Neural cell (in vitro differentiated cells): Measurements from ENCODE around the gene TCFL5. TPM values are rescaled to one million over a fixed set of nuclear protein-coding genes. Genes with fewer than 3 reads are reported as not detected.

Experiments
- H2AFZ ChIP-seq: fragments of 200-600, 300-800 bp; sonication (generic), shearing (Covaris generic); 2 replicates; pipeline ENCODE4 v1.6.0; 2014; ENCODE audit warnings: low read depth, mild to moderate bottlenecking, antibody characterized with exemption, low read length, moderate library complexity
- H3F3A ChIP-seq: fragments of 200-600 bp; shearing (Covaris generic); 2 replicates; pipeline ENCODE4 v1.6.1; 2016; ENCODE audit warnings: mild to moderate bottlenecking, moderate library complexity, mixed read lengths, antibody characterized with exemption, low read length; ENCODE audit not compliant: insufficient read depth, poor library complexity, severe bottlenecking
- H3K27ac ChIP-seq: fragments of 200-600, 300-800 bp; sonication (generic), shearing (Covaris generic); 2 replicates; pipeline ENCODE4 v1.5.1; 2014; ENCODE audit warnings: mild to moderate bottlenecking, low read length, moderate library complexity
- H3K27me3 ChIP-seq: fragments of 300-800, 200-600 bp; sonication (generic), shearing (Covaris generic); 2 replicates; pipeline ENCODE4 v1.6.0; 2014; ENCODE audit warnings: mild to moderate bottlenecking, low read depth, low read length, moderate library complexity; ENCODE audit not compliant: insufficient read depth
- H3K36me3 ChIP-seq: fragments of 300-800, 200-600 bp; sonication (generic), shearing (Covaris generic); 2 replicates; pipeline ENCODE4 v1.5.1; 2014; ENCODE audit warnings: mild to moderate bottlenecking, antibody characterized with exemption, low read length, moderate library complexity; ENCODE audit not compliant: insufficient read depth
- H3K4me2 ChIP-seq: fragments of 300-800, 200-600 bp; sonication (generic), shearing (Covaris generic); 2 replicates; pipeline ENCODE4 v1.6.0; 2014; ENCODE audit warnings: mild to moderate bottlenecking, low read length
- H3K4me3 ChIP-seq: fragments of 300-800, 200-600 bp; sonication (generic), shearing (Covaris generic); 2 replicates; pipeline ENCODE4 v1.5.1; 2014; ENCODE audit warnings: mild to moderate bottlenecking, low read length, moderate library complexity
- H3K79me2 ChIP-seq: fragments of 200-600 bp; shearing (Covaris generic); replicated peaks from 2 replicates; pipeline ENCODE4 v1.6.0; 2014; ENCODE audit warnings: mild to moderate bottlenecking, low read length, moderate library complexity; ENCODE audit not compliant: insufficient read depth
- H3K9ac ChIP-seq: fragments of 300-800, 200-600 bp; sonication (generic), shearing (Covaris generic); 2 replicates; pipeline ENCODE4 v1.6.1; 2016; ENCODE audit warnings: mild to moderate bottlenecking, low read length, mixed read lengths
- H3K9me2 ChIP-seq: fragments of 200-600 bp; shearing (Covaris generic); 2 replicates; pipeline ENCODE4 v1.6.1; 2016; ENCODE audit warnings: mild to moderate bottlenecking, low read length, mixed read lengths; ENCODE audit not compliant: insufficient read depth
- H3K9me3 ChIP-seq: fragments of 200-600, 300-800 bp; sonication (generic), shearing (Covaris generic); 2 replicates; pipeline ENCODE4 v1.6.1; 2016; ENCODE audit warnings: mild to moderate bottlenecking, mixed run types, low read length, moderate library complexity, mixed read lengths
- H4K20me1 ChIP-seq: fragments of 200-600 bp; shearing (Covaris generic); 2 replicates; pipeline ENCODE4 v1.6.1; 2016; ENCODE audit warnings: mild to moderate bottlenecking, mixed run types; ENCODE audit not compliant: insufficient read depth
- CTCF ChIP-seq: fragments of 450-650 bp; IDR thresholded peaks from 2 replicates; pipeline ENCODE4 v1.5.1; 2014; ENCODE audit warnings: antibody characterized with exemption, mild to moderate bottlenecking, moderate library complexity; ENCODE audit not compliant: poor library complexity, severe bottlenecking
- EP300 ChIP-seq: fragments of 450-650 bp; conservative IDR thresholded peaks from 2 replicates; pipeline ENCODE4 v1.6.1; 2014; ENCODE audit warnings: antibody characterized with exemption, mild to moderate bottlenecking, moderate library complexity; ENCODE audit not compliant: poor library complexity, severe bottlenecking
- EZH2 ChIP-seq: fragments of 200-600, 300-800 bp; shearing (Covaris generic), sonication (generic); IDR thresholded peaks from 2 replicates; pipeline ENCODE4 v1.6.1; 2014; ENCODE audit warnings: antibody characterized with exemption, low read length, borderline replicate concordance, mild to moderate bottlenecking; ENCODE audit not compliant: insufficient read depth, poor library complexity, severe bottlenecking
- MXI1 ChIP-seq: fragments of 450-650 bp; conservative IDR thresholded peaks from 2 replicates; pipeline ENCODE4 v1.6.1; 2014; ENCODE audit warnings: antibody characterized with exemption, mild to moderate bottlenecking; ENCODE audit not compliant: poor library complexity, severe bottlenecking
- POLR2AphosphoS5 ChIP-seq: IDR thresholded peaks from 2 replicates; pipeline ENCODE4 v1.6.1; 2012
- RAD21 ChIP-seq: fragments of 450-650 bp; conservative IDR thresholded peaks from 2 replicates; pipeline ENCODE4 v1.6.1; 2014; ENCODE audit warnings: antibody characterized with exemption, mild to moderate bottlenecking, moderate library complexity
- REST ChIP-seq: IDR thresholded peaks from 2 replicates; pipeline ENCODE4 v1.6.1; 2012; ENCODE audit warnings: borderline replicate concordance
- SMC3 ChIP-seq: fragments of 450-650 bp; conservative IDR thresholded peaks from 2 replicates; pipeline ENCODE4 v1.6.1; 2014; ENCODE audit warnings: antibody characterized with exemption, mild to moderate bottlenecking, moderate library complexity; ENCODE audit not compliant: poor library complexity
- TAF1 ChIP-seq: IDR thresholded peaks from 2 replicates; pipeline ENCODE4 v1.6.1; 2012; ENCODE audit warnings: low read depth
- polyA plus RNA-seq: library from polyadenylated mRNA; depleted of rRNA; stranded (reverse); fragments of >200 nt; gene quantifications from 2 replicates; pipeline ENCODE4 v1.2.3, GENCODE V29; 2014

The TCFL5 gene
- polyA plus RNA-seq, 1 donor from 2014 or later = 9.8 TPM

- Histone ChIP-seq H2AFZ (no peak overlapping the region), H4K20me1 (no peaks in the 10 kb centered on the region), H3K36me3 (no peaks in the 10 kb centered on the region), H3K9me2 (no peaks in the 10 kb centered on the region), H3F3A (no peaks in the 10 kb centered on the region), H3K9me3 (no peaks in the 10 kb centered on the region), H3K27me3 (no peaks in the 10 kb centered on the region), H3K4me2 (no peak overlapping the region), H3K27ac (no peak overlapping the region), H3K9ac (no peak overlapping the region), H3K4me3 (no peak overlapping the region), H3K79me2 (no peaks in the 10 kb centered on the region)
- no peak for TF ChIP-seq CTCF
- TF ChIP-seq MXI1 = no peak
- no peak for TF ChIP-seq POLR2AphosphoS5
- TF ChIP-seq TAF1 = no peak
- TF ChIP-seq REST = no peak
- no peak for TF ChIP-seq EZH2
- no peak for TF ChIP-seq SMC3
- no peak for TF ChIP-seq EP300
- no peak for TF ChIP-seq RAD21
Measured at GRCh38 chr20:62824476-62825332, 36.9 kb downstream of the TCFL5 start.

- Histone ChIP-seq H3K36me3 (no peaks in the 10 kb centered on the region), H3K27ac (no peak overlapping the region), H4K20me1 (no peaks in the 10 kb centered on the region), H2AFZ (no peak overlapping the region), H3K79me2 (no peaks in the 10 kb centered on the region), H3K9me2 (no peaks in the 10 kb centered on the region), H3K9ac (no peak overlapping the region), H3F3A (no peaks in the 10 kb centered on the region), H3K27me3 (no peaks in the 10 kb centered on the region), H3K4me2 (no peak overlapping the region), H3K9me3 (no peaks in the 10 kb centered on the region), H3K4me3 (no peak overlapping the region)
- TF ChIP-seq POLR2AphosphoS5 (no peak), EP300 (no peak), EZH2 (no peak), SMC3 (no peak), TAF1 (no peak), CTCF (no peak), MXI1 (no peak), REST (no peak), RAD21 (no peak)
Measured at GRCh38 chr20:62823688-62824475, 37.7 kb downstream of the TCFL5 start.
